Measurements from ENCODE around the gene SPATA31C2.
"Not testable (repeated sequence)": the region's sequence is repeated elsewhere in the genome, so short reads cannot be mapped to it uniquely, and the experiment has no call there.

- not testable (repeated sequence) for TF ChIP-seq CTCF (IDR thresholded peaks at IDR 0.05; ENCODE audit: extremely low read depth in 1 of 2, insufficient read depth in 1 of 2, low read depth in 1 of 2, low read length in 2 of 2); GATA2 (IDR thresholded peaks at IDR 0.05; ENCODE audit: insufficient read depth, insufficient read length, low read depth, low read length); POLR2A (IDR thresholded peaks at IDR 0.05; ENCODE audit: low read depth, low read length)
Observed at GRCh38 chr9:88118121-88118520, 20.2 kb downstream of the SPATA31C2 start.

Data from endothelial cell of umbilical vein (primary cell).